H9 (cell line): ENCODE results near the gene ATP6V1C2. TPM values are rescaled to one million over a fixed set of nuclear protein-coding genes. Genes with fewer than 3 reads are reported as not detected.
A peak's percentile ranks its signal among the peaks of the same experiment; 100 is the strongest.

ENCODE experiments used
- DNase-seq: peaks from one replicate; pipeline ENCODE4 v3.0.0-alpha.2; 2017
- H2AFZ ChIP-seq: one replicate; pipeline ENCODE4 v1.6.1; 2013; ENCODE audit warnings: mild to moderate bottlenecking, low read length, control low read depth, moderate library complexity
- H2AK5ac ChIP-seq: 2 replicates; pipeline ENCODE4 v1.6.1; 2013; ENCODE audit warnings: low read length, control low read depth, mixed read lengths; ENCODE audit not compliant: insufficient read length
- H2BK120ac ChIP-seq: one replicate; pipeline ENCODE4 v1.6.1; 2013; ENCODE audit warnings: low read depth, mild to moderate bottlenecking, low read length, control low read depth, inconsistent platforms; ENCODE audit not compliant: poor library complexity, severe bottlenecking
- H2BK12ac ChIP-seq: 2 replicates; pipeline ENCODE4 v1.6.1; 2013; ENCODE audit warnings: low read length, control low read depth, mixed read lengths, low read depth; ENCODE audit not compliant: insufficient read length
- H2BK15ac ChIP-seq: 2 replicates; pipeline ENCODE4 v1.6.1; 2013; ENCODE audit warnings: low read depth, low read length, control low read depth
- H2BK20ac ChIP-seq: one replicate; pipeline ENCODE4 v1.6.1; 2013; ENCODE audit warnings: low read depth, mild to moderate bottlenecking, low read length, control low read depth, inconsistent platforms; ENCODE audit not compliant: poor library complexity, severe bottlenecking
- H2BK5ac ChIP-seq: 2 replicates; pipeline ENCODE4 v1.6.1; 2013; ENCODE audit warnings: low read length, control low read depth, mixed read lengths; ENCODE audit not compliant: insufficient read length
- H3K14ac ChIP-seq: 2 replicates; pipeline ENCODE4 v1.6.1; 2013; ENCODE audit warnings: low read length, control low read depth; ENCODE audit not compliant: insufficient read depth
- H3K18ac ChIP-seq: 2 replicates; pipeline ENCODE4 v1.6.1; 2013; ENCODE audit warnings: low read depth, mild to moderate bottlenecking, mixed read lengths, low read length, control low read depth; ENCODE audit not compliant: insufficient read length
- H3K23ac ChIP-seq: 2 replicates; pipeline ENCODE4 v1.6.1; 2013; ENCODE audit warnings: low read length, control low read depth, mixed read lengths, low read depth; ENCODE audit not compliant: insufficient read length
- H3K23me2 ChIP-seq: 2 replicates; pipeline ENCODE4 v1.6.1; 2013; ENCODE audit warnings: low read depth, mild to moderate bottlenecking, mixed read lengths, low read length, control low read depth; ENCODE audit not compliant: insufficient read length, poor library complexity, severe bottlenecking
- H3K27ac ChIP-seq: 2 replicates; pipeline ENCODE4 v1.5.1; 2013; ENCODE audit warnings: low read length, control low read depth, mixed read lengths, low read depth; ENCODE audit not compliant: insufficient read length
- H3K27me3 ChIP-seq: 2 replicates; pipeline ENCODE4 v1.6.1; 2013; ENCODE audit warnings: low read length, control low read depth, inconsistent platforms; ENCODE audit not compliant: insufficient read depth
- H3K4ac ChIP-seq: 2 replicates; pipeline ENCODE4 v1.6.1; 2013; ENCODE audit warnings: low read depth, mild to moderate bottlenecking, control low read depth, inconsistent platforms, low read length, moderate library complexity
- H3K4me1 ChIP-seq: 2 replicates; pipeline ENCODE4 v1.6.1; 2013; ENCODE audit warnings: low read length, control low read depth, inconsistent platforms; ENCODE audit not compliant: insufficient read depth
- H3K4me2 ChIP-seq: 2 replicates; pipeline ENCODE4 v1.6.1; 2013; ENCODE audit warnings: low read length, control low read depth, mixed read lengths; ENCODE audit not compliant: insufficient read length, insufficient read depth
- H3K56ac ChIP-seq: 2 replicates; pipeline ENCODE4 v1.6.1; 2013; ENCODE audit warnings: low read depth, mild to moderate bottlenecking, mixed read lengths, low read length, control low read depth; ENCODE audit not compliant: insufficient read length
- H3K79me1 ChIP-seq: 2 replicates; pipeline ENCODE4 v1.6.1; 2013; ENCODE audit warnings: low read depth, mild to moderate bottlenecking, moderate library complexity, low read length, control low read depth, inconsistent platforms; ENCODE audit not compliant: insufficient read depth, poor library complexity, severe bottlenecking
- H3K79me2 ChIP-seq: 2 replicates; pipeline ENCODE4 v1.6.1; 2013; ENCODE audit warnings: low read length, control low read depth, inconsistent platforms; ENCODE audit not compliant: insufficient read depth
- H3K9ac ChIP-seq: 2 replicates; pipeline ENCODE4 v1.6.1; 2013; ENCODE audit warnings: low read length, control low read depth, mixed read lengths; ENCODE audit not compliant: insufficient read length; ENCODE audit errors: extremely low read depth
- H3K9me3 ChIP-seq: one replicate; pipeline ENCODE4 v1.6.1; 2013; ENCODE audit warnings: low read depth, low read length, inconsistent platforms; ENCODE audit not compliant: control insufficient read depth
- H3T11ph ChIP-seq: one replicate; pipeline ENCODE4 v1.6.1; 2013; ENCODE audit warnings: mild to moderate bottlenecking, low read length, control low read depth, inconsistent platforms
- H4K20me1 ChIP-seq: one replicate; pipeline ENCODE4 v1.6.1; 2013; ENCODE audit not compliant: control insufficient read depth, insufficient read length, insufficient read depth
- H4K5ac ChIP-seq: 2 replicates; pipeline ENCODE4 v1.6.1; 2013; ENCODE audit warnings: low read depth, mild to moderate bottlenecking, mixed read lengths, low read length, control low read depth; ENCODE audit not compliant: insufficient read length
- H4K8ac ChIP-seq: replicated peaks from 2 replicates; pipeline ENCODE4 v1.6.1; 2013; ENCODE audit warnings: low read length, control low read depth, mixed read lengths, low read depth; ENCODE audit not compliant: insufficient read length
- H4K91ac ChIP-seq: 2 replicates; pipeline ENCODE4 v1.6.1; 2013; ENCODE audit warnings: low read depth, mild to moderate bottlenecking, moderate library complexity, mixed read lengths, low read length, control low read depth; ENCODE audit not compliant: insufficient read length
- H3K27ac Mint-ChIP-seq, 3 experiments: 2 replicates in 2 of 3; 3 replicates in 1 of 3; pipeline ENCODE4 v1.8.0; 2020 to 2021; ENCODE audit warnings: mixed read lengths in 3 of 3, mild to moderate bottlenecking in 1 of 3, moderate library complexity in 1 of 3
- H3K27me3 Mint-ChIP-seq: 2 replicates; pipeline ENCODE4 v1.8.0; 2021; ENCODE audit warnings: low read depth, mild to moderate bottlenecking, moderate library complexity, mixed read lengths
- H3K36me3 Mint-ChIP-seq, 3 experiments: 2 replicates in 2 of 3; 3 replicates in 1 of 3; pipeline ENCODE4 v1.8.0; 2020 to 2021; ENCODE audit warnings: low read depth in 3 of 3, mixed read lengths in 3 of 3; ENCODE audit not compliant: insufficient read depth in 1 of 3
- H3K4me1 Mint-ChIP-seq, 2 experiments: 2 replicates each; pipeline ENCODE4 v1.8.0; 2020; ENCODE audit warnings: mixed read lengths in 2 of 2
- H3K4me3 Mint-ChIP-seq, 2 experiments: 2 replicates in 1 of 2; 3 replicates in 1 of 2; pipeline ENCODE4 v1.8.0; 2020 to 2021; ENCODE audit warnings: mild to moderate bottlenecking in 2 of 2, mixed read lengths in 2 of 2, moderate library complexity in 1 of 2
- H3K9me3 Mint-ChIP-seq, 2 experiments: 2 replicates in 1 of 2; 3 replicates in 1 of 2; pipeline ENCODE4 v1.8.0; 2020; ENCODE audit warnings: mild to moderate bottlenecking in 2 of 2, mixed read lengths in 2 of 2, moderate library complexity in 1 of 2
- CTCF ChIP-seq: fragments of 200-600 bp; sonication (generic); conservative IDR thresholded peaks from 3 replicates; pipeline ENCODE4 v1.8.0; 2021; ENCODE audit warnings: antibody characterized with exemption, mild to moderate bottlenecking
- WGBS: extraction: QIAGEN DNeasy Blood & Tissue Kit; methylation state at CpG from one replicate; pipeline ENCODE4 v1.1.7; 2013; ENCODE audit warnings: missing lambda C conversion rate, low lambda C conversion rate, mixed read lengths; ENCODE audit not compliant: insufficient read length; ENCODE audit errors: extremely low coverage; 5-methylcytosine and 5-hydroxymethylcytosine counted together
- total RNA-seq: library from RNA; stranded (reverse); gene quantifications from 2 replicates; pipeline ENCODE4 v1.2.1, GENCODE V29; 2021

Gene ATP6V1C2
- total RNA-seq, 1 experiment from 2014 or later: 1.2 TPM

GRCh38 chr2:10763461-10763800 lies 42.0 kb downstream of the ATP6V1C2 start:
- Histone ChIP-seq H3K14ac (no peak overlapping the region), H3K23ac (no peak overlapping the region), H3K79me2 (no peaks in the 10 kb centered on the region), H3K9me3 (no peaks in the 10 kb centered on the region), H2BK15ac (no peak overlapping the region), H2BK120ac (no peak overlapping the region), H4K8ac (no peak overlapping the region), H2BK5ac (no peak overlapping the region), H3K27me3 (no peaks in the 10 kb centered on the region), H3T11ph (no peak overlapping the region), H3K9ac (no peak overlapping the region), H3K27ac (no peak overlapping the region), H3K79me1 (no peaks in the 10 kb centered on the region), H4K5ac (no peak overlapping the region), H3K4me1 (no peaks in the 10 kb centered on the region), H3K56ac (no peak overlapping the region), H3K4me2 (no peak overlapping the region), H4K20me1 (no peaks in the 10 kb centered on the region), H2BK20ac (no peak overlapping the region), H2AK5ac (no peak overlapping the region), H2AFZ (no peak overlapping the region), H3K18ac (no peak overlapping the region), H2BK12ac (no peak overlapping the region), H3K23me2 (no peaks in the 10 kb centered on the region), H4K91ac (no peak overlapping the region), H3K4ac (no peak overlapping the region)
- no peak for DNase-seq
- no peak overlapping the region for H3K4me3 Mint-ChIP-seq
- H3K36me3 Mint-ChIP-seq: no peaks in the 10 kb centered on the region
- TF ChIP-seq CTCF: no peak
- H3K27me3 Mint-ChIP-seq: peaks cover 7% of the 10 kb centered on the region
- H3K9me3 Mint-ChIP-seq: no peaks in the 10 kb centered on the region
- H3K27ac Mint-ChIP-seq: peak overlapping the region in 1 of 3 experiments; percentile 44; a peak in 1 of 7 replicates
- no CpG with 5 or more reads among the region's 9 CpGs for WGBS
- peaks cover 7 to 14% of the 10 kb centered on the region in 2 experiments for H3K4me1 Mint-ChIP-seq
